ENCODE measurements around the gene WDR36.

Gene WDR36

DNA sequence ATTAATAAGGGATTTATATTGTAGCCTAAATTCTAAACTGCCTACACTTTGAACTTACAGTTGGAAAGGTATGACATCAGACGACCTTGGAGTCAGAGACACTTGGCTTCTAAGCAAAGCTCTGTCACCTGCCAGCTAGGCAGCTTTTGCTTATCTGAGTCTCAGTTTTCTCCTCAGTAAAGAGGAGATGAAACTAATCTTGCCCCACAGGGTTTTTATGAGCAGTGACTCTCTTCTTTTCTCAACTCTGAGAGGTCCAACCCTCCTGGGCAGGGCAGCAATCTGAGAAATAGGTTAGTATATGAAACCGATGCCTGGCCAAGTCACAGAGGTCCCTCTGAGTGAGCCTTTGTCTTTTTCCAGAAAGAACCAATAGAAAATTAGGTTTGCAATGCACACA is 53.9 kb downstream of the WDR36 start:
- Histone ChIP-seq H3K4me3 (replicated peaks; ENCODE audit: insufficient read depth, low read length) (no peak overlapping the region), H3K27me3 (ENCODE audit: insufficient read depth, poor library complexity, severe bottlenecking) (no peaks in the 10 kb centered on the region), H3K27ac (replicated peaks) (no peak overlapping the region)
- DNase-seq (ENCODE audit: low read depth in 1 of 2, low spot score in 1 of 2) = no peak
- TF ChIP-seq, protein P1, sequence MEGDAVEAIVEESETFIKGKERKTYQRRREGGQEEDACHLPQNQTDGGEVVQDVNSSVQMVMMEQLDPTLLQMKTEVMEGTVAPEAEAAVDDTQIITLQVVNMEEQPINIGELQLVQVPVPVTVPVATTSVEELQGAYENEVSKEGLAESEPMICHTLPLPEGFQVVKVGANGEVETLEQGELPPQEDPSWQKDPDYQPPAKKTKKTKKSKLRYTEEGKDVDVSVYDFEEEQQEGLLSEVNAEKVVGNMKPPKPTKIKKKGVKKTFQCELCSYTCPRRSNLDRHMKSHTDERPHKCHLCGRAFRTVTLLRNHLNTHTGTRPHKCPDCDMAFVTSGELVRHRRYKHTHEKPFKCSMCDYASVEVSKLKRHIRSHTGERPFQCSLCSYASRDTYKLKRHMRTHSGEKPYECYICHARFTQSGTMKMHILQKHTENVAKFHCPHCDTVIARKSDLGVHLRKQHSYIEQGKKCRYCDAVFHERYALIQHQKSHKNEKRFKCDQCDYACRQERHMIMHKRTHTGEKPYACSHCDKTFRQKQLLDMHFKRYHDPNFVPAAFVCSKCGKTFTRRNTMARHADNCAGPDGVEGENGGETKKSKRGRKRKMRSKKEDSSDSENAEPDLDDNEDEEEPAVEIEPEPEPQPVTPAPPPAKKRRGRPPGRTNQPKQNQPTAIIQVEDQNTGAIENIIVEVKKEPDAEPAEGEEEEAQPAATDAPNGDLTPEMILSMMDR (IDR thresholded peaks at IDR 0.05; ENCODE audit: insufficient read depth, low read length) = no peak
- TF ChIP-seq, protein P2, sequence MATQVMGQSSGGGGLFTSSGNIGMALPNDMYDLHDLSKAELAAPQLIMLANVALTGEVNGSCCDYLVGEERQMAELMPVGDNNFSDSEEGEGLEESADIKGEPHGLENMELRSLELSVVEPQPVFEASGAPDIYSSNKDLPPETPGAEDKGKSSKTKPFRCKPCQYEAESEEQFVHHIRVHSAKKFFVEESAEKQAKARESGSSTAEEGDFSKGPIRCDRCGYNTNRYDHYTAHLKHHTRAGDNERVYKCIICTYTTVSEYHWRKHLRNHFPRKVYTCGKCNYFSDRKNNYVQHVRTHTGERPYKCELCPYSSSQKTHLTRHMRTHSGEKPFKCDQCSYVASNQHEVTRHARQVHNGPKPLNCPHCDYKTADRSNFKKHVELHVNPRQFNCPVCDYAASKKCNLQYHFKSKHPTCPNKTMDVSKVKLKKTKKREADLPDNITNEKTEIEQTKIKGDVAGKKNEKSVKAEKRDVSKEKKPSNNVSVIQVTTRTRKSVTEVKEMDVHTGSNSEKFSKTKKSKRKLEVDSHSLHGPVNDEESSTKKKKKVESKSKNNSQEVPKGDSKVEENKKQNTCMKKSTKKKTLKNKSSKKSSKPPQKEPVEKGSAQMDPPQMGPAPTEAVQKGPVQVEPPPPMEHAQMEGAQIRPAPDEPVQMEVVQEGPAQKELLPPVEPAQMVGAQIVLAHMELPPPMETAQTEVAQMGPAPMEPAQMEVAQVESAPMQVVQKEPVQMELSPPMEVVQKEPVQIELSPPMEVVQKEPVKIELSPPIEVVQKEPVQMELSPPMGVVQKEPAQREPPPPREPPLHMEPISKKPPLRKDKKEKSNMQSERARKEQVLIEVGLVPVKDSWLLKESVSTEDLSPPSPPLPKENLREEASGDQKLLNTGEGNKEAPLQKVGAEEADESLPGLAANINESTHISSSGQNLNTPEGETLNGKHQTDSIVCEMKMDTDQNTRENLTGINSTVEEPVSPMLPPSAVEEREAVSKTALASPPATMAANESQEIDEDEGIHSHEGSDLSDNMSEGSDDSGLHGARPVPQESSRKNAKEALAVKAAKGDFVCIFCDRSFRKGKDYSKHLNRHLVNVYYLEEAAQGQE (IDR thresholded peaks at IDR 0.05; ENCODE audit: insufficient replicate concordance, low read depth) = no peak
- TF ChIP-seq SPI1 (IDR thresholded peaks at IDR 0.05; ENCODE audit: borderline replicate concordance, low read depth) (no peak), POLR2AphosphoS5 (IDR thresholded peaks at IDR 0.05; ENCODE audit: low read depth) (no peak), GABPA (IDR thresholded peaks at IDR 0.05; ENCODE audit: low read depth) (no peak)

DNA sequence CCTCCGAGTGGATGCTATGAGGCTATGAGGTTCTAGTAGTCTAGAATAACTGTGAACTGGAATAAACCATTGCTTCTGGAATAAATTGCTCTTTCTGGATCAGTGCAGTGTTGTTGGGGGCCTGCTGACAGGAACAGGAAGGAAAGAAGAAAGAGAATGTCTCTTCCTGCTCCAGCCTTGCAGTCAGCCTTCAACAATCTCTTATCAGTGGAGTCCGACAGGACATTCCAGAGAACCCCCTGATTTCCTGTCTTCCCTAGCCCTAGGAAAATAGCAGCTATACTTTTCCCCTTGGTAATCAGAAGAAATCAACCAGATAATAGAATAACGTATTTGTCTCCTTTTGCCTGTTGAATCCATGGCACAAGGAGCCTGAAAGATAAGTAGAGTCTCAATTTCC is 55.4 kb downstream of the WDR36 start:
- Histone ChIP-seq H3K4me3 (replicated peaks; ENCODE audit: insufficient read depth, low read length) (no peak overlapping the region), H3K27ac (replicated peaks) (no peak overlapping the region), H3K27me3 (ENCODE audit: insufficient read depth, poor library complexity, severe bottlenecking) (no peaks in the 10 kb centered on the region)
- DNase-seq (ENCODE audit: low read depth in 1 of 2, low spot score in 1 of 2) = no peak
- TF ChIP-seq GABPA (IDR thresholded peaks at IDR 0.05; ENCODE audit: low read depth) (no peak), SPI1 (IDR thresholded peaks at IDR 0.05; ENCODE audit: borderline replicate concordance, low read depth) (no peak), POLR2AphosphoS5 (IDR thresholded peaks at IDR 0.05; ENCODE audit: low read depth) (no peak)
- TF ChIP-seq, protein P1 (IDR thresholded peaks at IDR 0.05; ENCODE audit: insufficient read depth, low read length) = no peak
- TF ChIP-seq, protein P2 (IDR thresholded peaks at IDR 0.05; ENCODE audit: insufficient replicate concordance, low read depth) = no peak

DNA sequence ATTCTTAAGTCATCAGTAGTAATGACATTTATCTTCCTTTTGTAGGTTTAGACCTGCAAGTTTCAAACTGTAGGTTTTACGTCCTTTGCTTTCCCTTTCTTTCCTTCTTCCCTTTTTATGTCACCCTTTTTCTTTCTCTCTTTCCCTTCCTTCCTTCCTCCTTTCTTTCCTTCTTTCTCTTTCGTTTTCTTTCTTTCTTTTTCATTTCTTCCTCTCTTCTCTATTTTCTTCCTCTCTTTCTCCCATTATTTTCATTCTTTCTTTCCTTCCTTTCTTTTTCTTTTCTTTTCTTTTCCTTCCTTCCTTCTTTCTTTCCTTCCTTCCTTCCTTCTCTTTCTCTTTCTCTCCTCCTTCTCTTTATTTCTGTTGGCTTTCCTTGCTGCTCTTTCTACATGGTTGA is 59.9 kb downstream of the WDR36 start:
- Histone ChIP-seq H3K27ac (replicated peaks) (no peak overlapping the region), H3K27me3 (ENCODE audit: insufficient read depth, poor library complexity, severe bottlenecking) (no peaks in the 10 kb centered on the region), H3K4me3 (replicated peaks; ENCODE audit: insufficient read depth, low read length) (no peak overlapping the region)
- TF ChIP-seq POLR2AphosphoS5 (IDR thresholded peaks at IDR 0.05; ENCODE audit: low read depth) = no peak
- TF ChIP-seq, protein P1 (IDR thresholded peaks at IDR 0.05; ENCODE audit: insufficient read depth, low read length) = no peak
- no peak for DNase-seq (ENCODE audit: low read depth in 1 of 2, low spot score in 1 of 2)

DNA sequence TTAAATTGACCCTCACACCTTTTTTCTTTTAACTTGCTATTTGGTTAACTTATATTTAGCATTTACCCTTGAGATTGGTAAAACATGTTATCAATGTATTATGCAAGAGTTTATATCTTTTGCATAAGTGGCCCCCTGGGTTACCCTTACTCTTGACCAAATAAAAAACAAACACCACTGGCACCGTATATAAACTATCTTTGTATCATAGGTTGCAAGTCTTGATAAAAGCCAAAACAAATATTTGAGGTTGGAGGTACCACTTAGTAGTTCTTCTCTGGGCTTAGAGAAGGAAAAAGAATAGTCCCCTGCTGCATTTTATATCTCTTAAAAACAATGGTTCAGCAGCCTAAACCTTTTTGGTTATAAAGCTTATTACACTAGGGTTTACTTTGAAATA is 61.3 kb downstream of the WDR36 start:
- DNase-seq (ENCODE audit: low read depth in 1 of 2, low spot score in 1 of 2) = no peak
- H3K4me3 ChIP-seq (replicated peaks; ENCODE audit: insufficient read depth, low read length) = no peak overlapping the region
- no peaks in the 10 kb centered on the region for H3K27me3 ChIP-seq (ENCODE audit: insufficient read depth, poor library complexity, severe bottlenecking)
- TF ChIP-seq POLR2AphosphoS5 (IDR thresholded peaks at IDR 0.05; ENCODE audit: low read depth) = no peak
- no peak for TF ChIP-seq GABPA (IDR thresholded peaks at IDR 0.05; ENCODE audit: low read depth)
- TF ChIP-seq, protein P2 (IDR thresholded peaks at IDR 0.05; ENCODE audit: insufficient replicate concordance, low read depth) = no peak
- TF ChIP-seq, protein P1 (IDR thresholded peaks at IDR 0.05; ENCODE audit: insufficient read depth, low read length) = no peak
- no peak for TF ChIP-seq SPI1 (IDR thresholded peaks at IDR 0.05; ENCODE audit: borderline replicate concordance, low read depth)
- no peak overlapping the region for H3K27ac ChIP-seq (replicated peaks)

Data from HL-60 (cell line).